GM23248 (cell line): ENCODE measurements around the gene HIF1A. TPM values are rescaled to one million over a fixed set of nuclear protein-coding genes. Genes with fewer than 3 reads are reported as not detected.

ENCODE experiments used
- DNase-seq: peaks from one replicate; pipeline ENCODE4 v3.0.0-alpha.2; 2015
- H2AFZ ChIP-seq: fragments of 200-600 bp; sonication (generic); 2 replicates; pipeline ENCODE4 v1.6.1; 2016; ENCODE audit warnings: antibody characterized with exemption
- H3F3A ChIP-seq: fragments of 200-600 bp; sonication (generic); 2 replicates; pipeline ENCODE4 v1.6.1; 2016; ENCODE audit warnings: mild to moderate bottlenecking, antibody characterized with exemption, mixed run types; ENCODE audit not compliant: insufficient read depth
- H3K27ac ChIP-seq: fragments of 200-600 bp; sonication (generic); 2 replicates; pipeline ENCODE4 v1.5.1; 2016; ENCODE audit warnings: mild to moderate bottlenecking
- H3K27me3 ChIP-seq: fragments of 200-600 bp; sonication (generic); replicated peaks from 2 replicates; pipeline ENCODE4 v1.6.1; 2016; ENCODE audit warnings: mild to moderate bottlenecking; ENCODE audit not compliant: insufficient read depth
- H3K36me3 ChIP-seq: fragments of 200-600 bp; sonication (generic); 2 replicates; pipeline ENCODE4 v1.6.1; 2016; ENCODE audit warnings: low read depth, mild to moderate bottlenecking
- H3K4me1 ChIP-seq: fragments of 200-600 bp; sonication (generic); 2 replicates; pipeline ENCODE4 v1.6.1; 2016; ENCODE audit warnings: mild to moderate bottlenecking; ENCODE audit not compliant: insufficient read depth
- H3K4me2 ChIP-seq: fragments of 200-600 bp; sonication (generic); one replicate; pipeline ENCODE4 v1.6.1; 2016; ENCODE audit warnings: mild to moderate bottlenecking; ENCODE audit not compliant: unreplicated experiment
- H3K4me3 ChIP-seq: fragments of 200-600 bp; sonication (generic); 2 replicates; pipeline ENCODE4 v1.5.1; 2016; ENCODE audit warnings: mild to moderate bottlenecking
- H3K79me2 ChIP-seq: fragments of 200-600 bp; sonication (generic); 2 replicates; pipeline ENCODE4 v1.6.1; 2016; ENCODE audit warnings: mild to moderate bottlenecking; ENCODE audit not compliant: insufficient read depth
- H3K9ac ChIP-seq: fragments of 200-600 bp; sonication (generic); 2 replicates; pipeline ENCODE4 v1.6.1; 2016; ENCODE audit warnings: mild to moderate bottlenecking
- H3K9me2 ChIP-seq: fragments of 200-600 bp; sonication (generic); 2 replicates; pipeline ENCODE4 v1.6.1; 2016; ENCODE audit warnings: mixed run types, mild to moderate bottlenecking, moderate library complexity; ENCODE audit not compliant: insufficient read depth
- H3K9me3 ChIP-seq: fragments of 200-600 bp; sonication (generic); one replicate; pipeline ENCODE4 v1.6.1; 2017; ENCODE audit warnings: low read depth
- H4K20me1 ChIP-seq: fragments of 200-600 bp; sonication (generic); 2 replicates; pipeline ENCODE4 v1.6.0; 2016; ENCODE audit not compliant: insufficient read depth
- EZH2 ChIP-seq: fragments of 200-600 bp; sonication (generic); IDR thresholded peaks from 2 replicates; pipeline ENCODE4 v1.6.1; 2018; ENCODE audit warnings: antibody characterized with exemption, mild to moderate bottlenecking; ENCODE audit not compliant: insufficient read depth, poor library complexity, severe bottlenecking
- EZH2phosphoT487 ChIP-seq: fragments of 200-600 bp; sonication (generic); IDR thresholded peaks from 2 replicates; pipeline ENCODE4 v1.6.1; 2018; ENCODE audit warnings: antibody characterized with exemption, moderate library complexity, mild to moderate bottlenecking, low read depth; ENCODE audit not compliant: insufficient read depth
- WGBS, 2 experiments: methylation state at CpG; one replicate each; pipeline ENCODE4 v1.1.6; 2015 to 2017; ENCODE audit warnings: low lambda C conversion rate in 2 of 2, low coverage in 1 of 2; ENCODE audit errors: missing lambda C conversion rate in 2 of 2; 5-methylcytosine and 5-hydroxymethylcytosine counted together
- in situ Hi-C: fragments of 300-500 bp; cut with MboI; formaldehyde crosslinking; loops from 2 replicates; pipeline ENCODE4 v1.15.0; 2020
- polyA plus RNA-seq: library from polyadenylated mRNA; unstranded; fragments of >200 nt; fragmentation: Nextera tagmentation; extraction: Ambion mirVana; gene quantifications from 2 replicates; pipeline ENCODE4 v1.2.1, GENCODE V29; 2016
- total RNA-seq: library from RNA; depleted of rRNA; stranded (reverse); fragments of >200 nt; shearing (Covaris generic); gene quantifications from 2 replicates; pipeline ENCODE4 v1.2.3, GENCODE V29; 2014

The HIF1A gene
- total and polyA plus RNA-seq, 2 experiments from 2014 or later, result 907 to 1,114 TPM

DNA sequence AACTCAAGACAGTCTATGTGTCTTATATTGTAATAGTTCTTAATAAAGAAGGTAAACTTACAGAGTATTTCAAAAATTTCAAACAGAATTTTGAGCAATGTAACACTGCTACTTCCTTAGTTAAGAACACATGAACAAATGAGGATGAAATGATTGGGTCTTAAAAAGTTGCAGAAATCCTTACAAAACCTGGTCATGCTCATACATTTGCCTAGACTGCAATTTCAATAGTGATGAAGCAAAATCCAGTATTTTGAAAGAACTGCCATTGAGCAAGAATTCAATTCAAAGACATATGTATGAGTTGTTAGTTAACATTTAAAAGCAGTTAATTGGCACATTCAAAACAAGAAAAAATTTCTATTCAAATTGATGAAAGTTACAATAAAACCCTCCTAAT is 17.8 kb upstream of the HIF1A start:
- DNase-seq, result no peak
- Histone ChIP-seq H3K4me2 (no peak overlapping the region), H3K79me2 (no peaks in the 10 kb centered on the region), H3K36me3 (no peaks in the 10 kb centered on the region), H3K9ac (no peak overlapping the region), H2AFZ (no peak overlapping the region), H4K20me1 (no peaks in the 10 kb centered on the region), H3K4me1 (peaks cover 12% of the 10 kb centered on the region; the same call in 1 of the 2 replicates), H3K9me2 (no peaks in the 10 kb centered on the region), H3K27me3 (no peaks in the 10 kb centered on the region), H3F3A (peaks cover 5% of the 10 kb centered on the region; the same call in 1 of the 2 replicates), H3K4me3 (no peak overlapping the region), H3K27ac (no peak overlapping the region), H3K9me3 (no peaks in the 10 kb centered on the region)
- in situ Hi-C loops, result no loop called here
- no peak for TF ChIP-seq EZH2
- no peak for TF ChIP-seq EZH2phosphoT487

DNA sequence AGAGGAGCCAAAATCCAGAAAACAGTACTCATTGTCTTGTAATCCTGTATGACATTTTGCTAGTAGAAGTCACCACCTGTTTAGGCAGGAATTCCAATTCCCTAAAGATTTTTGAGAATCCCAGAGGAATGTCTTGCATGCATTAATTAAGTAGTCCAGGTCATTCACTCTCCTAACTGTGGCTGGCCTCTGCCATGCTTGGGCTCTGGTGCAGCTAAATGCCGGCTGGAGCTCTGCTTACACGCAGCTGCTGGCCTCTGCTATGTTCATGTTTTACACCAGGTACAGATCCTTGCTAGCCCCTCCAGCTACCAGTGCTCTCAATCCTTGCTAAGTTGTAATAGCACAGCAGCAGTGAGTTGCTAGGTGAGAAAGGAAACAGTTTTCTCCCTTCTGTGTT is 16.3 kb upstream of the HIF1A start:
- TF ChIP-seq EZH2 (no peak), EZH2phosphoT487 (no peak)
- no peak overlapping the region for H3K9ac ChIP-seq
- in situ Hi-C loops, result no loop called here

DNA sequence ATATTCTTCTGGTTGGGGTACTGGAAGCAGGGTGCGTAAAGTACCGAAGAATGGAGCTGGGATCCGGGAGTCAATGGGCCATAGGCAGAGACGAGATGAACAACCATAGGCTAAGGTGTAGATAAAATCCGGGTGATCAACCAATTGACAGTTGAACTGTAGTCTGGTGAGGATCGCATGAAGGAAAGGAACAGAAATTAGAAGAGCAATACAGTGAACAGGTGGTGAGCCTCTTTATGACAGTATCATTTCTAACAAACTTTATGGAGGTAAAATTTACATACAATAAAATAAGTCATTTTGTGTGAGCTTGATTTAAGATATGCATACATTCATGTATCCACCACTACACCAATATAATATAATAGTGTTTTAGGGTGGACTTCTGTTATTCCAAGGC is 13.9 kb upstream of the HIF1A start:
- Histone ChIP-seq H3K27me3 (no peaks in the 10 kb centered on the region), H3K27ac (no peak overlapping the region), H3K9me3 (no peaks in the 10 kb centered on the region), H3K79me2 (no peaks in the 10 kb centered on the region), H4K20me1 (no peaks in the 10 kb centered on the region), H3K4me3 (no peak overlapping the region), H3K4me1 (0 out of 2 replicates have a peak, but pooled peaks cover 5% of the 10 kb centered on the region), H3K9me2 (no peaks in the 10 kb centered on the region), H3K4me2 (no peak overlapping the region), H3K36me3 (no peaks in the 10 kb centered on the region), H3F3A (peaks cover 5% of the 10 kb centered on the region; the same call in 1 of the 2 replicates), H3K9ac (no peak overlapping the region), H2AFZ (no peak overlapping the region)
- in situ Hi-C loops, result no loop called here
- DNase-seq, result no peak
- TF ChIP-seq EZH2, result no peak
- no peak for TF ChIP-seq EZH2phosphoT487
- 94 to 96% methylated on average over 6 of the region's 6 CpGs for WGBS, 2 experiments

More for the DNA sequence above, 16.3 kb upstream of the HIF1A start:
- Histone ChIP-seq H3K4me2 (no peak overlapping the region), H3K79me2 (no peaks in the 10 kb centered on the region), H3K4me1 (0 out of 2 replicates have a peak, but pooled peaks cover 5% of the 10 kb centered on the region), H3K27ac (no peak overlapping the region), H2AFZ (peak overlapping the region; percentile 42), H3K4me3 (no peak overlapping the region), H4K20me1 (no peaks in the 10 kb centered on the region), H3K9me2 (no peaks in the 10 kb centered on the region), H3K36me3 (no peaks in the 10 kb centered on the region), H3K27me3 (no peaks in the 10 kb centered on the region), H3K9me3 (no peaks in the 10 kb centered on the region), H3F3A (peaks cover 5% of the 10 kb centered on the region; the same call in 1 of the 2 replicates)
- WGBS, 2 experiments, result 46 to 47% methylated on average over 2 of the region's 2 CpGs
- DNase-seq, result peak; percentile 17

DNA sequence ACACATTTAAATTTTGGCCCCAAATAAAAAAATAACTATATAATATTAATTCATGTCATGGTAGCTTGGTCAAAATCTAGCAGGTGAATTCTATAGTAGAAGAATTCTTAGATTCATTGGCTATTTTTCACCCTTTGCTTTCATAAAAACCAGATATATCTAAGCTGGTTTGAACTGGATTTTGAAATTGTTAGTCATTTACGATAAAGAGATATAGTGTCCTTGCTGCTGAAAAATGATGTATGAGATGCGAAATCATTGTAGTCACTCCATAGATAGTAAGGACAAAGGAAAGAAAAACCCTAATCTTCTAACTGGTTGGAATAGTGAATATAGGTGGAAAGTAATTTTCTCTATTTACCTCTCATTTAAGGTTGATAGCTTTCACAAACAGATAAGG is 12.2 kb upstream of the HIF1A start:
- Histone ChIP-seq H3F3A (peaks cover 5% of the 10 kb centered on the region; the same call in 1 of the 2 replicates), H3K9ac (no peak overlapping the region), H3K36me3 (no peaks in the 10 kb centered on the region), H3K27me3 (no peaks in the 10 kb centered on the region), H3K9me2 (no peaks in the 10 kb centered on the region), H2AFZ (no peak overlapping the region), H3K4me1 (0 out of 2 replicates have a peak, but pooled peaks cover 5% of the 10 kb centered on the region), H3K4me2 (no peak overlapping the region), H4K20me1 (no peaks in the 10 kb centered on the region), H3K27ac (no peak overlapping the region), H3K9me3 (no peaks in the 10 kb centered on the region), H3K4me3 (no peak overlapping the region), H3K79me2 (no peaks in the 10 kb centered on the region)
- TF ChIP-seq EZH2phosphoT487, result no peak
- TF ChIP-seq EZH2, result no peak
- in situ Hi-C loops, result no loop called here
- DNase-seq, result no peak
- WGBS, 2 experiments, result 95 to 98% methylated on average over 2 of the region's 2 CpGs

DNA sequence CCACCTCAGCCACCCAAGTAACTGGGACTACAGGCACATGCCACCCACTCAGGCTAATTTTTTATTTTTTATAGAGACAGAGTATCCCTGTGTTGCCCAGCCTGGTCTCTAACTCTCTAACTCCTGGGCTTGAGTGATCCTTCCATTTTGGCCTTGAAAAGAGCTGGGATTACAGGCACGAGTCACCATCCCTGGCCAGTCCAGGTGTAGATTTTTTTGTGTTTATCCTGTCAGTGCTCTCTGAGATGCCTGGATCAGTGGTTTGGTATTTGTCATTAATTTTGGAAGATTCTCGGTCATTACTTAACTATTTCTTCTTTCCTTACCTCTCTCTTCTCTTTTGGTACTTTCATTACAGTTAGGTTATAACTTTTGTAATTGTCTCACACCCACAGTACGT is 5.3 kb upstream of the HIF1A start:
- Histone ChIP-seq H3K9me2 (no peaks in the 10 kb centered on the region), H3K79me2 (peaks cover 42% of the 10 kb centered on the region), H3K4me1 (peaks cover 9% of the 10 kb centered on the region), H3K4me2 (no peak overlapping the region), H3K9me3 (no peaks in the 10 kb centered on the region), H3K27ac (no peak overlapping the region), H4K20me1 (no peaks in the 10 kb centered on the region), H3F3A (peaks cover 10% of the 10 kb centered on the region), H2AFZ (no peak overlapping the region), H3K36me3 (no peaks in the 10 kb centered on the region), H3K4me3 (no peak overlapping the region), H3K9ac (no peak overlapping the region), H3K27me3 (no peaks in the 10 kb centered on the region)
- in situ Hi-C loops, result loop anchor here (10.0 kb wide), 1 partner anchor 125 kb away; no protein-coding TSS in a partner anchor
- WGBS, 2 experiments, result 58 to 64% methylated on average over 3 of the region's 3 CpGs
- DNase-seq, result peak; percentile 10
- no peak for TF ChIP-seq EZH2
- TF ChIP-seq EZH2phosphoT487, result no peak
